Suprapubic skin (tissue), 3 donors: ENCODE results near the gene MAGEC2.

Source experiments
- CTCF ChIP-seq, 2 donors: fragments of 200-600 bp in 1 of 2; fragments of 450-650 bp in 1 of 2; sonication (generic) in 1 of 2; IDR thresholded peaks; one replicate each; pipeline ENCODE4 v1.5.1; 2016 to 2019; ENCODE audit warnings: antibody characterized with exemption in 2 of 2, mild to moderate bottlenecking in 1 of 2, moderate library complexity in 1 of 2
- EP300 ChIP-seq: sonication (generic); formaldehyde crosslinking; IDR thresholded peaks from one replicate; pipeline ENCODE4 v1.6.1; 2017; ENCODE audit warnings: antibody characterized with exemption

DNA sequence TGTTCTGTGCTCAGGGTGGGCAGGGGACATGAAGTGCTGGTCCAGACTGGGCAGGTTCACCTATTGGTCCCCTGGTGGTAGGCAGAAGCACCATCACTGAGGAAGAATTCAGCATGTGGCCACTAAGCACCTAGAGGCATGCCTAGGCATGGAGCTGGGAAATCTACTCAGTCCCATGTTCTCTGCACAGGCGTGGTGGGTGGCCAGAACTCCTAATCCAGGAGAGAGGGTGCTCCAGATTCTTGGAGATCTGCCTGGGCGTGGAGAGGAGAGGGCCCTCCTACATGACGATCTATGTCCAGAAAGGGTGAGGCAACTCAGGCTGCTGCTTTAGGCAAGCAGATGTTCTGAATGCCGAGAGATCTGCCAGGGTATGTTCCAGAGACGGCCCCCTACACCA, 44.6 kb upstream of the MAGEC2 start:
- no peak for TF ChIP-seq CTCF (IDR thresholded peaks at IDR 0.05)
- no peak for TF ChIP-seq EP300
